Measurements from ENCODE around the gene TAS2R10.
"Not testable (repeated sequence)": the region's sequence is repeated elsewhere in the genome, so short reads cannot be mapped to it uniquely, and the experiment has no call there.

The TAS2R10 gene

GRCh38 chr12:10829994-10830393 lies 3.8 kb upstream of the TAS2R10 start:
- TF ChIP-seq POLR2AphosphoS5 (IDR thresholded peaks at IDR 0.05; ENCODE audit: low read depth, low read length) (no peak), TAF1 (IDR thresholded peaks at IDR 0.05; ENCODE audit: borderline replicate concordance, low read depth, low read length) (no peak), POLR2A (IDR thresholded peaks at IDR 0.05; ENCODE audit: low read depth, low read length) (no peak)
- DNase-seq (ENCODE audit: insufficient read length) (no peak), FAIRE-seq (no peak)

- FAIRE-seq (no peak), DNase-seq (ENCODE audit: insufficient read length) (no peak)
- no peak for TF ChIP-seq POLR2AphosphoS5 (IDR thresholded peaks at IDR 0.05; ENCODE audit: low read depth, low read length)
- TF ChIP-seq POLR2A (IDR thresholded peaks at IDR 0.05; ENCODE audit: low read depth, low read length): no peak
- no peak for TF ChIP-seq TAF1 (IDR thresholded peaks at IDR 0.05; ENCODE audit: borderline replicate concordance, low read depth, low read length)
These were observed 1.2 kb downstream of the TAS2R10 start for GRCh38 chr12:10824957-10825356.

- DNase-seq (ENCODE audit: insufficient read length): no peak
- FAIRE-seq: no peak
- TF ChIP-seq POLR2AphosphoS5 (IDR thresholded peaks at IDR 0.05; ENCODE audit: low read depth, low read length) (no peak), TAF1 (IDR thresholded peaks at IDR 0.05; ENCODE audit: borderline replicate concordance, low read depth, low read length) (no peak)
These were observed 14.1 kb downstream of the TAS2R10 start for GRCh38 chr12:10811883-10812536.

DNA sequence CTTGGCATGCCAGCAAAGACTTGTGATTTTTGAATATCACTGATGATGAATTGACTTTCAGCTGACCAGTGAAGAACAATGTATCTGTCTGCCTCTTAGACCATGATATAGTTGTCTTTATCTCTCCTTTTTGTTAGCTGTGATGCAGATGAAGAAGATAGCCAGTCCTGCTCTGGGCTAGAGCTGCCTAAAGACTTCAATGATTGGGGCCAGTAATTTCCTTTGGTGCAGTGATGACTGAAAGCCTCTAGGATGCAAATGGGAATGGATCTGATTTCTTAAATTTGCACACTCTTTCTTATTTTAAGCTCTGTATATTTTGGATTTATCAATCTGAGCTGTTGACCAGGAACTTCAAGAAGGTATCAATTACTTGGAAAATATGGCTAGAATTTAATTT lies 16.1 kb downstream of the TAS2R10 start, which contains the start of gene TAS2R9:
TAS2R9 (minus strand) TSS at position 101 of the 400 bp plus-strand sequence; CDS start at position 8, 93 bp downstream.
- FAIRE-seq (no peak), DNase-seq (ENCODE audit: insufficient read length) (no peak)
- TF ChIP-seq TAF1 (IDR thresholded peaks at IDR 0.05; ENCODE audit: borderline replicate concordance, low read depth, low read length): no peak
- TF ChIP-seq POLR2AphosphoS5 (IDR thresholded peaks at IDR 0.05; ENCODE audit: low read depth, low read length): no peak
- TF ChIP-seq POLR2A (IDR thresholded peaks at IDR 0.05; ENCODE audit: low read depth, low read length): no peak

GRCh38 chr12:10807186-10807585 lies 19.0 kb downstream of the TAS2R10 start, which contains the start of gene TAS2R8:
Gene TAS2R8, minus strand, starts transcription at chr12:10807286. Its CDS starts 306 bp downstream, at chr12:10806980.
- TF ChIP-seq POLR2A (IDR thresholded peaks at IDR 0.05; ENCODE audit: low read depth, low read length) (no peak), TAF1 (IDR thresholded peaks at IDR 0.05; ENCODE audit: borderline replicate concordance, low read depth, low read length) (no peak), POLR2AphosphoS5 (IDR thresholded peaks at IDR 0.05; ENCODE audit: low read depth, low read length) (no peak)
- FAIRE-seq: no peak

DNA sequence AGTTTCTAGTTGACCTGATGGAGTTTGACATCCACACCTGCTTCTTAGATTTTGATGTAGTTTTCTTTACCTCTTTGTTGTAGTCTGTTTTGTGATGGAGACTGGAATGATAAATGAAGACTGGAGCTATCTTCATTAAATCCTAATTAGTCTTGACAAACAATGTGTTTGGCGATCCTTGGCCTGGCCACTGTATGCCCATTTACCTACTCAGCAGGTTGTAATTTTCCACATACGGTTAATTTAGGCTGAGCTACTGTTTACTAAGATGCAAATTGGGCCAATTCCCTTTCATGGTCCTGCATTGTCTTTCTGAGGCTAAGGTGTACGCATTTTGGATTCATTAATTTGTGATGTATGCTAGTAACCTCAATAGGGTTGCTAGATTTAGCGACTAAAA lies 23.6 kb downstream of the TAS2R10 start, which contains the start of gene TAS2R7:
TAS2R7 (minus strand) TSS at position 41 of the 400 bp plus-strand sequence. CDS start 57 bp downstream, outside the sequence.
- no peak for FAIRE-seq
- TF ChIP-seq POLR2AphosphoS5 (IDR thresholded peaks at IDR 0.05; ENCODE audit: low read depth, low read length) (no peak), TAF1 (IDR thresholded peaks at IDR 0.05; ENCODE audit: borderline replicate concordance, low read depth, low read length) (no peak), POLR2A (IDR thresholded peaks at IDR 0.05; ENCODE audit: low read depth, low read length) (no peak)
- no peak for DNase-seq (ENCODE audit: insufficient read length)

More at GRCh38 chr12:10807186-10807585, 19.0 kb downstream of the TAS2R10 start, which contains the start of gene TAS2R8:
- no peak for DNase-seq (ENCODE audit: insufficient read length)

DNA sequence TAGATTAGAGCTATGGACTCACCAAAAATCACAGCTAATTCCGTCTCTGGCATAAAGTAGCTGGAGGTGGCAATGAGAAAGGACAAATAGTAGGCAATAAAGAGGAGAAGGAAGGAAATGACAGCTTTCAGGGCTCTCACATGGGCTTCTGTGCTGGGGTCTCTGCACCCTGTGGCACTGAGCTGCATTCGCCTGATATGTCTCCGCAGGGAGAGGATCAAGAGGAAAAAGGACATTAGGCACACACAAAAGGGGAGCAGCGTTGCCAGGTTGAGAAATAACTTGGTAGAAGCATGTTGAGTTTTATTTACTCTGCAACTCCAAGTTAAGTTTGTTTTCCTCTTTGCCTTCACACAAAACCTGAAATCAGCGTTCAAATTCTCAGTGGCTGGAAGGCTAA lies 24.4 kb downstream of the TAS2R10 start:
- no peak for TF ChIP-seq TAF1 (IDR thresholded peaks at IDR 0.05; ENCODE audit: borderline replicate concordance, low read depth, low read length)
- no peak for TF ChIP-seq POLR2A (IDR thresholded peaks at IDR 0.05; ENCODE audit: low read depth, low read length)
- no peak for TF ChIP-seq POLR2AphosphoS5 (IDR thresholded peaks at IDR 0.05; ENCODE audit: low read depth, low read length)
- DNase-seq (ENCODE audit: insufficient read length) (no peak), FAIRE-seq (no peak)

DNA sequence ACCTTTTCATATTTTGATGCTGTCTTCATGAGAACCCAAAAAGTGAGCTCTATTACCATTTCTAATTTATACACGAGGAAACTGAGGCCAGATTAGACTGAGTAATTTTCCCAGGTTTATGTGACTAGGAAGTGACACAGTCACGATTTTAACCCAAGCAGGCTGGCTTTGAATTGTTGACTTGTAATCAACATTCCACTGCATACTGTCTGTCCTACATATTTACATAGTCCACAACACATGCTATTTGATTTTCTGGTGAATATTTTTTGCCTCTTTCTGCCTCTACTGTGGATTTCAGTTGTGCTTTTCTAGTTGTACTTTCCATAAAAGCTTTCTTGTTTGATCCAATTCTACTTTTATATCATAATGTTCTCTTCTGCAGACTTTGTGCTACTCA lies 31.9 kb downstream of the TAS2R10 start:
- FAIRE-seq: no peak
- DNase-seq (ENCODE audit: insufficient read length): no peak
- no peak for TF ChIP-seq POLR2AphosphoS5 (IDR thresholded peaks at IDR 0.05; ENCODE audit: low read depth, low read length)
- TF ChIP-seq TAF1 (IDR thresholded peaks at IDR 0.05; ENCODE audit: borderline replicate concordance, low read depth, low read length): no peak
- TF ChIP-seq POLR2A (IDR thresholded peaks at IDR 0.05; ENCODE audit: low read depth, low read length): no peak

DNA sequence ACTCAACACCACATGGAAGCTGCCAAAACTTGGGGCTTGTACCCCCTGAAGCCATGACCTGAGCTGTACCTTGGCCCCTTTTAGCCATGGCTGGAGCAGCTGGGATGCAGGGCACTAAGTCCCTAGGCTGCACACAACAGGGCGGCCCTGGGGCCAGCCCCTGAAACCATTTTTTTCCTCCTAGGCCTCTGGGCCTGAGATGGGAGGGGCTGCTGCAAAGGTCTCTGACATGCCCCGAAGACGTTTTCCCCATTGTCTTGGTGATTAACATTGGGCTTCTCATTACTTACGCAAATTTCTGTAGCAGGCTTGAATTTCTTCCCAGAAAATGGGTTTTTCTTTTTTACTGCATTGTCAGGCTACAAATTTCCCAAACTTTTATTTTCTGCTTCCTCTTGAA lies 34.4 kb downstream of the TAS2R10 start:
- FAIRE-seq; DNase-seq (ENCODE audit: insufficient read length): not testable (repeated sequence)

GRCh38 chr12:10783252-10783651 lies 42.9 kb downstream of the TAS2R10 start:
- FAIRE-seq (no peak), DNase-seq (ENCODE audit: insufficient read length) (no peak)
- TF ChIP-seq POLR2AphosphoS5 (IDR thresholded peaks at IDR 0.05; ENCODE audit: low read depth, low read length): no peak
- TF ChIP-seq POLR2A (IDR thresholded peaks at IDR 0.05; ENCODE audit: low read depth, low read length): no peak
- no peak for TF ChIP-seq TAF1 (IDR thresholded peaks at IDR 0.05; ENCODE audit: borderline replicate concordance, low read depth, low read length)

GRCh38 chr12:10779103-10779502 lies 47.1 kb downstream of the TAS2R10 start:
- TF ChIP-seq POLR2AphosphoS5 (IDR thresholded peaks at IDR 0.05; ENCODE audit: low read depth, low read length): no peak
- no peak for TF ChIP-seq POLR2A (IDR thresholded peaks at IDR 0.05; ENCODE audit: low read depth, low read length)
- no peak for DNase-seq (ENCODE audit: insufficient read length)
- FAIRE-seq: no peak

Measured in GM12892 (cell line).